GM13976 (cell line): ENCODE measurements around the gene ASAP2.

Experiments
- DNase-seq: peaks from one replicate; pipeline ENCODE4 v3.0.0; 2012; ENCODE audit warnings: low spot score
- in situ Hi-C: fragments of 300-500 bp; cut with MboI; formaldehyde crosslinking; loops from one replicate; pipeline ENCODE4 v1.12.0; 2022; ENCODE audit warnings: low sequenced_read_pairs, mixed read lengths, inconsistent platforms; ENCODE audit not compliant: unreplicated experiment
- TF ChIP-seq, protein P1 (sequence below): IDR thresholded peaks from 2 replicates; pipeline ENCODE4 v1.5.1; 2012; ENCODE audit warnings: borderline replicate concordance, mild to moderate bottlenecking; ENCODE audit not compliant: insufficient read depth; ENCODE audit errors: extremely low read depth, missing control alignments, control extremely low read depth

Gene ASAP2

DNA sequence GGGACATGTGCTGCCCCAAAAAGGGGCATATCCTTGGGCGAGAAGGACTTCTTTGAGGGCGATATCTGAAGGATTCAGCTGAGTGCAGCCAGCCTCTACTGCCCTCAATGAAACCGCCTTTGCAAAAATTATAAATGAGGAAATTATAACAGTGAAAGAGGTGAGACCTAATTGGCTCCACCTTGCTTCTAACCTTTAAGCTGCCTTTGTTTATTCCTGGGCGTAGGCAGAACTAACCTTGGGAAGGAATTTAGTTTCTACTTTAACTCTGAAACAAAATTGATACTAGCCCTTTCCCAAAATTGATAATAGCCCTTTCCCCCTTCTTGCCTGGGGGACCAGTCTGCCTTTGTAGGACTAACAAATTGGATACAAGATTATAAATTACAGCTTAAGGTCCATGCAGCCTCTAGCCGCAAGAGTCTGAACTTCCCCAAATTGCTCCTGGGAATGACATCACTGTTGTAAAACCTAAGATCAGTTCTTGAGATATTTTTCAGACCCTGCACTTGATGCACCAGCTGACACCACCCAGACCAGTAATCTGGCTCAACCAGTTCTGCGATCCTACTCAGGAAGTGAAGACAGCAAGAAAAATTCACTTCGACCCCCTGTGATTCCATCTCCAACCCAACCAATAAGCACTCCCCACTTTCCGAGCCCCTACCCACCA, 36.0 kb upstream of the ASAP2 start:
- TF ChIP-seq, protein P1, sequence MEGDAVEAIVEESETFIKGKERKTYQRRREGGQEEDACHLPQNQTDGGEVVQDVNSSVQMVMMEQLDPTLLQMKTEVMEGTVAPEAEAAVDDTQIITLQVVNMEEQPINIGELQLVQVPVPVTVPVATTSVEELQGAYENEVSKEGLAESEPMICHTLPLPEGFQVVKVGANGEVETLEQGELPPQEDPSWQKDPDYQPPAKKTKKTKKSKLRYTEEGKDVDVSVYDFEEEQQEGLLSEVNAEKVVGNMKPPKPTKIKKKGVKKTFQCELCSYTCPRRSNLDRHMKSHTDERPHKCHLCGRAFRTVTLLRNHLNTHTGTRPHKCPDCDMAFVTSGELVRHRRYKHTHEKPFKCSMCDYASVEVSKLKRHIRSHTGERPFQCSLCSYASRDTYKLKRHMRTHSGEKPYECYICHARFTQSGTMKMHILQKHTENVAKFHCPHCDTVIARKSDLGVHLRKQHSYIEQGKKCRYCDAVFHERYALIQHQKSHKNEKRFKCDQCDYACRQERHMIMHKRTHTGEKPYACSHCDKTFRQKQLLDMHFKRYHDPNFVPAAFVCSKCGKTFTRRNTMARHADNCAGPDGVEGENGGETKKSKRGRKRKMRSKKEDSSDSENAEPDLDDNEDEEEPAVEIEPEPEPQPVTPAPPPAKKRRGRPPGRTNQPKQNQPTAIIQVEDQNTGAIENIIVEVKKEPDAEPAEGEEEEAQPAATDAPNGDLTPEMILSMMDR, result no peak
- in situ Hi-C loops, result no loop called here
- DNase-seq, result no peak

DNA sequence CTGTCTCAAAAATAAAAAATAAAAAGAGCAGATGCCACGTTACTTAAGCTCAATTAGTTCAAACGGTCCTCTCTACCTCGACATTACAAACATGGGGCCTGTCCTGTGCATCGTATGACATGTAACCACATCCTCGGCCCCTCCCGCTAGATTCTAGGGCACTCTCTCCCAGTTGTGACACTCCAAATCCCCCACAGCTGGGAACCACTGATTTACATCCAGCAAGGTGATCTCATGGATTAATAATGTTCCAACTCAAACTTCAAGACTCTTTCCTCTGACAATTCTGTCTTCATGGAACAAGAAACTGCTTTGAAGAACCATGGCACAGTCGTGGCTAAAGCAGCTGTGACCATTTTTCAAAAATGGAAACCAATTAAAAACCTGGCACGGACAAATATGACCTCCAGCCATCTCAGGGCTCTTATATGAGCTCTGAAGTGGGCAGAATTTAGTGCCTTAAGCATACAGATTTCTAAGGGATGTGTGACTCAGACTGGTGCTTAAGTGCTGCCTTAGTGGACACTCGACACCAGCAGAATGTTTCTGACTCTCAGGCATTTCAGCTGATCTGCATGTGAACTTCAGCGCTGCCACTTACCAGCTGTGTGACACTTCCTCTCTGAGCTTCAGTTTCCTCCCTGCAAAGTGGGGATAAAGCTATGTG, 31.7 kb upstream of the ASAP2 start:
- TF ChIP-seq, protein P1, result no peak
- in situ Hi-C loops, result no loop called here
- no peak for DNase-seq

DNA sequence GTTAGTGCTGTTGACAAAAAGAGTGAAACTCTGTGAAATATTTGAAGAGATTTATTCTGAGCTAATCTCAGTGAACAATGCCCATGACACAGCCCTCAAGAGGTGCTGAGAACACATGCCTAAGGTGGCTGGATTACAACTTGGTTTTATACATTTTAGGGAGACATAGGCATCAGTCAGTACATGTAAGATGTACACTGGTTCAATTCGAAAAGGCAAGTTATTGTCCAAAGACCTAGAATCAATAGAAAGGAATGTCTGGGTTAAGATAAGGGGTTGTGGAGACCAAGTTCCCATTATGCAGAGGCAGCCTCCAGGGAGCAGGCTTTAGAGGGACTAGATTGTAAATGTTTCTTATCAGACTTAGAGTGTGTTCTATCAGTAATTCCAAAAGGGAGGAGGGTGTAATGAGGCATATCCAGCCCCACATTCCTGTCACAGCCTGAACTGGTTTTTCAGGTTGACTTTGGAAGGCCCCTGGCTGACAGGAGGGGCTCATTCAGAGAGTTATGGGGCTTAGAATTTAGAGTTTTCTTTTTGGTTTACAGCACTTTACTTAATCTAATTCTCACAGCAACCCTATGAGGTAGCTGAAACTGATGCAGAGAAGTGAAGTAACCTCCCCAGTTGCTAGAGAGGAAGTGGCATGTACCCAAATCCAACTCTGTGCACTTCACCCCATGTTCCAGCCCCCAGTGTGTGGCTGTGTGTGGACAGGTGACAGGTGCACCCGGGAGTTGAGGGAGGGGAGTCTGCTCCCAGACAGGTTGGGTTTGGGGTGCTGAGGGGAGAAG, 28.3 kb upstream of the ASAP2 start:
- in situ Hi-C loops, result no loop called here
- TF ChIP-seq, protein P1, result no peak
- DNase-seq, result no peak

DNA sequence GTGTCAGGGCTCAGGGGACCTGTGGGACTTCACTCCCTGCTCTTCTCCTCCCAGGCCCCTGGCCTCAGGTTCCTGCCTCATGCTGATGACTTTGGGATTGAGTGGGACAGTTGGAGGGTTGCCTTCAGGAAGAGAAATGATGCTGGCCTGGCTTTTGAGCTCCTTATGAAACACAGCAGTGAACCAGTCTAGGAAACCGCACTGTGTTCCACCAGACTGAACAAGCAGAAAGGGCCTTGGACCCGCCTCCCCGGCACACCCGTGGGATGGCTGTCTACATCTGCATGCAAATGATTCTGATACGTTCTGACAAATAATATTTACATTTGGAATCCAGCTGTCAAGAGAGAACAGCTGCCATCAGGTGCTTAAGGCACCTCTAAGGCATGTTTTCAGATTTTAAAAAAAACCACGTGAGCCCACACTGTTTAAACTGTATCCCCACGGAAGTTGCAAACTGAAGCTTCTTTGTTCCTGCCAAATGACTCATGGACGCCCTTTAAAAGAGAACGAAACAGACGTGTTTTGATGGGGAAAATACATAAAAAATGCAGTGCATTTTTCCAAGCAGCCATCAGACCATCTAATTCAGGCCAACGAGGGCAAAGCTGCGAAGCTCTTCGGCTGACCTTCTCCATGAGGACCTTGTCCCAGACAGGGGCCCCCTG, 27.6 kb upstream of the ASAP2 start:
- TF ChIP-seq, protein P1, result no peak
- no peak for DNase-seq
- in situ Hi-C loops, result no loop called here

DNA sequence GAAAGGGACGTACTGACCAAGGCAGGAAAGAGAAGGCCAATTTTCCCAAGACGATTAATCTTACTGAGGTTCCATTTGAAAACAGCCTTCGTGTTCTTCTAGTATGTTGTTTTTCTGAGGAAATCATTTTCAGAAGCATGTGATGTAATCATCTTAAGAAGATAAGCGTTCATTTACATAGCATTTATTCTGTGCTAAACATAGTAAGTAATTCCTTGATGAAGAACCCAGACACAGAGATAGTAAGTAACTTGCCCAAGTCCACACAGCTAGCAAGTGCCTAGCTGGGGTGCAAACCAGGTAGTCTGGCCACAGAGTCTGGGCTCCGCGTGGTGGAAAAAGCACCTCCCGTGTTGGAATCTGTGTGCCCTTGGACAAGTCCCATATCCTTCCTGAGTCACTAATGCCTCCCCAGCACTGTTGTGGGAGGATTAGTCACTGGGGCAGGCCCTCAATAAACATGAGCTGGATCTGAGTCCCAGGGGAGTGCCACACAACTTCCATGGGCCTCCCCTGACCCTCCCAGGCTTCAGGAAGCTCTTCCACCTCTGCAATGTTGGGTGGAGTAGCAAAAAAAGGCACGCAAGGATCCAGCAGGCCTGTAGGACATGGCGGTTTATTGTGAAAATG, 26.9 kb upstream of the ASAP2 start:
- DNase-seq, result no peak
- TF ChIP-seq, protein P1, result no peak
- in situ Hi-C loops, result no loop called here

DNA sequence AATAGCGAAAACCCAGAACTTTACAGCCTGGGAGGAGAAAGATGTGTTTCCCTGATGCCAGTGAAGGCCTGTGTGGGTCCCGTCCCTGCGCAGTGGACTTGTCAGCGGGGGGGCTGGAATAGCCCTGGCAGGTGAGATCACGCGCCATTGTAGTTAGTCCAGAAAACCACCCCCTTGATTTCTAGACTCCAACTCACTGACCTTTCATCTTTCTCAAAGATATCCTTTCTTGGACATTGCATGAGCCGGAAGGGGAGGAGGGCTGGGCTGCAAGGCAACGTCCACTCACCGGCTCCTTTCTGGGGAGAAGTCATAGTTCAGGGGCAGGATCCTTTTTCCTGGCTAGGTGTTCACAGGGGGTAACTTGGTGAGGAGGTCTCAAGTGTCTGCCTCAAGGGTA, 22.3 kb upstream of the ASAP2 start:
- in situ Hi-C loops, result no loop called here
- TF ChIP-seq, protein P1, result no peak

More for the DNA sequence above, 22.3 kb upstream of the ASAP2 start:
- no peak for DNase-seq
